Progenitor cell of endocrine pancreas (in vitro differentiated cells): ENCODE measurements around the gene CADM1. TPM values are rescaled to one million over a fixed set of nuclear protein-coding genes. Genes with fewer than 3 reads are reported as not detected.

Experiments used
- DNase-seq: peaks from one replicate; pipeline ENCODE4 v3.0.0; 2021; ENCODE audit warnings: low spot score; ENCODE audit not compliant: unreplicated experiment
- H3K27ac Mint-ChIP-seq: 2 replicates; pipeline ENCODE4 v1.8.0; 2021; ENCODE audit warnings: mild to moderate bottlenecking, moderate library complexity, mixed read lengths
- H3K27me3 Mint-ChIP-seq: 2 replicates; pipeline ENCODE4 v1.8.0; 2021; ENCODE audit warnings: mixed read lengths
- H3K36me3 Mint-ChIP-seq: 2 replicates; pipeline ENCODE4 v1.8.0; 2022; ENCODE audit warnings: mixed read lengths; ENCODE audit not compliant: insufficient read depth
- H3K4me1 Mint-ChIP-seq: 2 replicates; pipeline ENCODE4 v1.8.0; 2021; ENCODE audit warnings: low read depth, mixed read lengths
- H3K4me3 Mint-ChIP-seq: 2 replicates; pipeline ENCODE4 v1.8.0; 2021; ENCODE audit warnings: low read depth, mild to moderate bottlenecking, moderate library complexity, mixed read lengths
- H3K9me3 Mint-ChIP-seq: 2 replicates; pipeline ENCODE4 v1.8.0; 2021; ENCODE audit warnings: low read depth, mixed read lengths
- CTCF ChIP-seq: fragments of 200-600 bp; sonication (generic); IDR thresholded peaks from one replicate; pipeline ENCODE4 v1.5.0; 2021; ENCODE audit warnings: antibody characterized with exemption, mild to moderate bottlenecking; ENCODE audit not compliant: unreplicated experiment
- total RNA-seq: library from RNA; stranded (reverse); gene quantifications from 2 replicates; pipeline ENCODE4 v1.2.1, GENCODE V29; 2021

Gene CADM1
- total RNA-seq, 1 donor from 2014 or later, result 147 TPM

- no peak overlapping the region for H3K4me3 Mint-ChIP-seq
- H3K9me3 Mint-ChIP-seq, result no peaks in the 10 kb centered on the region
- no peak overlapping the region for H3K27ac Mint-ChIP-seq
- peaks cover 22% of the 10 kb centered on the region for H3K4me1 Mint-ChIP-seq
- peaks cover 4% of the 10 kb centered on the region for H3K36me3 Mint-ChIP-seq
- H3K27me3 Mint-ChIP-seq, result no peaks in the 10 kb centered on the region
- DNase-seq, result no peak
- no peak for TF ChIP-seq CTCF
These were observed 232.6 kb downstream of the CADM1 start for GRCh38 chr11:115271643-115272042.

- no peak for TF ChIP-seq CTCF
- H3K36me3 Mint-ChIP-seq, result peaks cover 1% of the 10 kb centered on the region
- no peak overlapping the region for H3K4me3 Mint-ChIP-seq
- H3K27me3 Mint-ChIP-seq, result no peaks in the 10 kb centered on the region
- no peaks in the 10 kb centered on the region for H3K9me3 Mint-ChIP-seq
- DNase-seq, result no peak
- peak overlapping the region; percentile 72 for H3K27ac Mint-ChIP-seq
- H3K4me1 Mint-ChIP-seq, result peaks cover 25% of the 10 kb centered on the region
These were observed 234.8 kb downstream of the CADM1 start for GRCh38 chr11:115269191-115269950.

- peaks cover 1% of the 10 kb centered on the region for H3K36me3 Mint-ChIP-seq
- H3K27me3 Mint-ChIP-seq, result no peaks in the 10 kb centered on the region
- no peak overlapping the region for H3K4me3 Mint-ChIP-seq
- H3K4me1 Mint-ChIP-seq, result peaks cover 27% of the 10 kb centered on the region
- no peak overlapping the region for H3K27ac Mint-ChIP-seq
- TF ChIP-seq CTCF, result no peak
- DNase-seq, result no peak
- no peaks in the 10 kb centered on the region for H3K9me3 Mint-ChIP-seq
These were observed 236.3 kb downstream of the CADM1 start for GRCh38 chr11:115267871-115268270.

- Mint-ChIP-seq H3K27ac (no peak overlapping the region), H3K36me3 (peaks cover 1% of the 10 kb centered on the region), H3K27me3 (no peaks in the 10 kb centered on the region), H3K4me1 (peaks cover 24% of the 10 kb centered on the region), H3K9me3 (no peaks in the 10 kb centered on the region), H3K4me3 (no peak overlapping the region)
- TF ChIP-seq CTCF, result no peak
- no peak for DNase-seq
These were observed 236.9 kb downstream of the CADM1 start for GRCh38 chr11:115267238-115267781.

GRCh38 chr11:115266066-115266639 is 238.1 kb downstream of the CADM1 start:
- H3K27ac Mint-ChIP-seq, result no peak overlapping the region
- no peaks in the 10 kb centered on the region for H3K9me3 Mint-ChIP-seq
- DNase-seq, result no peak
- H3K27me3 Mint-ChIP-seq, result no peaks in the 10 kb centered on the region
- no peak for TF ChIP-seq CTCF
- no peak overlapping the region for H3K4me3 Mint-ChIP-seq
- peaks cover 1% of the 10 kb centered on the region for H3K36me3 Mint-ChIP-seq
- peaks cover 22% of the 10 kb centered on the region for H3K4me1 Mint-ChIP-seq
